Prostate gland (tissue), 2 donors: Measurements from ENCODE around the gene CALML6. TPM values are rescaled to one million over a fixed set of nuclear protein-coding genes. Genes with fewer than 3 reads are reported as not detected.

Source experiments
- DNase-seq: peaks from one replicate; pipeline ENCODE4 v3.0.0-alpha.2; 2019; ENCODE audit warnings: low spot score
- H3K27ac ChIP-seq, 2 donors: fragments of 200-600 bp; sonication (generic); 2 replicates each; pipeline ENCODE4 v1.5.1; 2017 to 2019
- H3K27me3 ChIP-seq: fragments of 200-600 bp; sonication (generic); replicated peaks from 2 replicates; pipeline ENCODE4 v1.5.1; 2019; ENCODE audit not compliant: insufficient read depth
- H3K36me3 ChIP-seq, 2 donors: fragments of 200-600 bp; sonication (generic); 1 replicate in 1 of 2; 2 replicates in 1 of 2; pipeline versions ENCODE4 v1.5.1 to v1.8.1; 2017 to 2019
- H3K4me1 ChIP-seq: fragments of 200-600 bp; sonication (generic); replicated peaks from 2 replicates; pipeline ENCODE4 v1.5.1; 2019
- H3K4me3 ChIP-seq, 2 donors: fragments of 200-600 bp; sonication (generic); 2 replicates each; pipeline ENCODE4 v1.5.1; 2017 to 2019
- H3K9me3 ChIP-seq: fragments of 200-600 bp; sonication (generic); 2 replicates; pipeline ENCODE4 v1.5.1; 2017
- CTCF ChIP-seq, 4 experiments: fragments of 200-600 bp in 2 of 4; fragments of 450-650 bp in 2 of 4; sonication (generic) in 2 of 4; IDR thresholded peaks; 1 replicate in 3 of 4; 2 replicates in 1 of 4; pipeline ENCODE4 v1.5.1; 2016 to 2019; ENCODE audit warnings: antibody characterized with exemption in 4 of 4, mild to moderate bottlenecking in 2 of 4, moderate library complexity in 2 of 4
- POLR2A ChIP-seq: fragments of 450-650 bp; IDR thresholded peaks from one replicate; pipeline ENCODE4 v1.6.1; 2016; ENCODE audit warnings: antibody characterized with exemption, mild to moderate bottlenecking
- POLR2AphosphoS5 ChIP-seq: sonication (generic); formaldehyde crosslinking; IDR thresholded peaks from one replicate; pipeline ENCODE4 v1.6.1; 2017; ENCODE audit warnings: antibody characterized with exemption
- WGBS: methylation state at CpG from one replicate; pipeline ENCODE4 v1.1.5; 2018; 5-methylcytosine and 5-hydroxymethylcytosine counted together
- intact Hi-C: fragments of 100-400 bp; cut with DNase I; formaldehyde crosslinking; loops from one replicate; pipeline ENCODE4 v1.14.2; 2022
- total RNA-seq, 2 donors: library from RNA; depleted of rRNA; stranded (reverse); fragments of >200 nt; gene quantifications; one replicate each; pipeline ENCODE4 v1.1.0, GENCODE V29; 2016

CALML6 gene
- total RNA-seq, 2 donors from 2014 or later, result 0.18 to 0.28 TPM

- no peaks in the 10 kb centered on the region for H3K36me3 ChIP-seq
- no peak for DNase-seq
- no peak overlapping the region for H3K4me3 ChIP-seq
- no peak for TF ChIP-seq CTCF (IDR thresholded peaks at IDR 0.05)
- TF ChIP-seq POLR2AphosphoS5, result no peak
- TF ChIP-seq POLR2A, result no peak
- no peaks in the 10 kb centered on the region for H3K4me1 ChIP-seq
- intact Hi-C loops, result loop anchor here (10.0 kb wide), 1 partner anchor 79 kb away; no protein-coding TSS in a partner anchor
- no peaks in the 10 kb centered on the region for H3K9me3 ChIP-seq
- 57% methylated on average over 37 of the region's 38 CpGs for WGBS
- H3K27me3 ChIP-seq, result no peaks in the 10 kb centered on the region
- no peak overlapping the region for H3K27ac ChIP-seq
Measured at GRCh38 chr1:1966071-1966740, 51.1 kb downstream of the CALML6 start.

Other genes starting within 250 kb of the CALML6 start
- gene SLC35E2B, start 222.5 kb upstream of the CALML6 start, total RNA-seq, result 10 to 100 TPM; 40.3 to 67.1 TPM
- 10 to 100 TPM; 31.1 to 47.4 TPM for gene CDK11A, start 190.9 kb upstream of the CALML6 start, total RNA-seq
- 10 to 100 TPM; 64.5 to 91.1 TPM for gene NADK, start 136.8 kb upstream of the CALML6 start, total RNA-seq
- 100 to 1,000 TPM; 163 to 233 TPM for gene GNB1, start 24.2 kb upstream of the CALML6 start, total RNA-seq
- 10 to 100 TPM in 1 of 2 donors, 1 to 10 TPM in 1; 7.8 to 43.3 TPM for gene TMEM52, start 4.0 kb downstream of the CALML6 start, total RNA-seq
- 1 to 10 TPM in 1 of 2 donors, not detected in 1; 9.1 TPM for gene CFAP74, start 88.5 kb downstream of the CALML6 start, total RNA-seq
- 1 to 10 TPM in 1 of 2 donors, under 1 TPM in 1; 0.32 to 7.6 TPM for gene GABRD, start 104.1 kb downstream of the CALML6 start, total RNA-seq
- gene PRKCZ, start 135.2 kb downstream of the CALML6 start, total RNA-seq, result 10 to 100 TPM; 34.5 to 46.7 TPM